ENCODE measurements around the gene DLD. TPM values are rescaled to one million over a fixed set of nuclear protein-coding genes. Genes with fewer than 3 reads are reported as not detected.

Gene DLD
- total and polyA plus RNA-seq, 2 experiments from 2014 or later = 38.1 to 76.2 TPM

DNA sequence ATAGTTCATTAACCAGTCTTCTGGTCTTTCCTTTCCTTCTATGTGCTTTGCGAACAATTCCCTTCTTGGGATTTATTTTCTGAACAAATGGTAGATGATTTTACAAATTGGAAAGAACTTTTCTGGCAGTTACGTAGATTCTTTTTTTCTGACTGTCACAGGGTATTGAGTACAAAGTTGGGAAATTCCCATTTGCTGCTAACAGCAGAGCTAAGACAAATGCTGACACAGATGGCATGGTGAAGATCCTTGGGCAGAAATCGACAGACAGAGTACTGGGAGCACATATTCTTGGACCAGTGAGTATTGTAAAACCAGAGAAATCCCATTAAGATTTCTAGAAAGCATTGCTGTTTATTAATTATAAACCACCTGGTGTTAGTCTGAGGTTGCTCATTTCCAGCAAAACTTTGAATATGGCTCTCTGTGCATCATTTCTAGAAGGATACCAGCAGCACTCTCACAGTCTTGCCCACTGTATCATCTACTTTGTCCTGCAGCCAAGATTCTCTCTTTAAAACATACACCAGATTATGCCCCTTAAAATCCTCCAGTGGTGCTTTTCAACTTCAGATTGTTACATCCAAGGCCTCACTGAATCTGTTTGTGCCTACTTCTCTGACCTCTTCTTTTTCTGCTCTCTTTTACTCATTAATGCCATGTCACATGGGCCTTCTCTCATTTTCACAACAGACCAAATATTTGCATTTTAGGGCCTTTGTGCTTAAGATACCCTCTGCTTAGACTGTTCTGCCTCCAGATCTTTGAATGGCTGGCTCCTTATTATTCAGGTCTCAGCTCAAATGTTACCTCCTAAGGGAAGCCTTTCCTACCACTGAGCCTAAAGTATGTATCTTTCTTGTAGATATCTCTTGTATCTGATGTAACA lies 27.0 kb downstream of the DLD start:
- no peaks in the 10 kb centered on the region for H3K4me1 ChIP-seq (ENCODE audit: insufficient read depth)
- no peak overlapping the region for H3K4me2 ChIP-seq
- no peaks in the 10 kb centered on the region for H3K27me3 Mint-ChIP-seq (ENCODE audit: insufficient read depth, low read depth, poor library complexity)
- no peaks in the 10 kb centered on the region for H3K9me3 Mint-ChIP-seq
- H4K20me1 ChIP-seq (replicated peaks; ENCODE audit: insufficient read depth) = 0 out of 2 replicates have a peak, but pooled peaks cover 4% of the 10 kb centered on the region
- no peak overlapping the region for H3K27ac Mint-ChIP-seq
- peaks cover 31% of the 10 kb centered on the region for H3K36me3 ChIP-seq (ENCODE audit: insufficient read depth)
- no peak overlapping the region for H2AFZ ChIP-seq
- H3K4me3 ChIP-seq = no peak overlapping the region
- no peak overlapping the region for H3K4me3 Mint-ChIP-seq
- no peaks in the 10 kb centered on the region; the same call in 2 of the 3 replicates for H3K4me1 Mint-ChIP-seq
- H3K36me3 Mint-ChIP-seq (ENCODE audit: low read depth) = peaks cover 61% of the 10 kb centered on the region
- H3K27me3 ChIP-seq (ENCODE audit: insufficient read depth) = no peaks in the 10 kb centered on the region
- peaks cover 15% of the 10 kb centered on the region; the same call in 1 of the 2 replicates for H3K79me2 ChIP-seq (replicated peaks; ENCODE audit: insufficient read depth)
- ATAC-seq = no peak
- DNase-seq (ENCODE audit: low spot score) = no peak
- no peaks in the 10 kb centered on the region for H3K9me2 ChIP-seq (ENCODE audit: insufficient read depth)
- TF ChIP-seq, protein P1, sequence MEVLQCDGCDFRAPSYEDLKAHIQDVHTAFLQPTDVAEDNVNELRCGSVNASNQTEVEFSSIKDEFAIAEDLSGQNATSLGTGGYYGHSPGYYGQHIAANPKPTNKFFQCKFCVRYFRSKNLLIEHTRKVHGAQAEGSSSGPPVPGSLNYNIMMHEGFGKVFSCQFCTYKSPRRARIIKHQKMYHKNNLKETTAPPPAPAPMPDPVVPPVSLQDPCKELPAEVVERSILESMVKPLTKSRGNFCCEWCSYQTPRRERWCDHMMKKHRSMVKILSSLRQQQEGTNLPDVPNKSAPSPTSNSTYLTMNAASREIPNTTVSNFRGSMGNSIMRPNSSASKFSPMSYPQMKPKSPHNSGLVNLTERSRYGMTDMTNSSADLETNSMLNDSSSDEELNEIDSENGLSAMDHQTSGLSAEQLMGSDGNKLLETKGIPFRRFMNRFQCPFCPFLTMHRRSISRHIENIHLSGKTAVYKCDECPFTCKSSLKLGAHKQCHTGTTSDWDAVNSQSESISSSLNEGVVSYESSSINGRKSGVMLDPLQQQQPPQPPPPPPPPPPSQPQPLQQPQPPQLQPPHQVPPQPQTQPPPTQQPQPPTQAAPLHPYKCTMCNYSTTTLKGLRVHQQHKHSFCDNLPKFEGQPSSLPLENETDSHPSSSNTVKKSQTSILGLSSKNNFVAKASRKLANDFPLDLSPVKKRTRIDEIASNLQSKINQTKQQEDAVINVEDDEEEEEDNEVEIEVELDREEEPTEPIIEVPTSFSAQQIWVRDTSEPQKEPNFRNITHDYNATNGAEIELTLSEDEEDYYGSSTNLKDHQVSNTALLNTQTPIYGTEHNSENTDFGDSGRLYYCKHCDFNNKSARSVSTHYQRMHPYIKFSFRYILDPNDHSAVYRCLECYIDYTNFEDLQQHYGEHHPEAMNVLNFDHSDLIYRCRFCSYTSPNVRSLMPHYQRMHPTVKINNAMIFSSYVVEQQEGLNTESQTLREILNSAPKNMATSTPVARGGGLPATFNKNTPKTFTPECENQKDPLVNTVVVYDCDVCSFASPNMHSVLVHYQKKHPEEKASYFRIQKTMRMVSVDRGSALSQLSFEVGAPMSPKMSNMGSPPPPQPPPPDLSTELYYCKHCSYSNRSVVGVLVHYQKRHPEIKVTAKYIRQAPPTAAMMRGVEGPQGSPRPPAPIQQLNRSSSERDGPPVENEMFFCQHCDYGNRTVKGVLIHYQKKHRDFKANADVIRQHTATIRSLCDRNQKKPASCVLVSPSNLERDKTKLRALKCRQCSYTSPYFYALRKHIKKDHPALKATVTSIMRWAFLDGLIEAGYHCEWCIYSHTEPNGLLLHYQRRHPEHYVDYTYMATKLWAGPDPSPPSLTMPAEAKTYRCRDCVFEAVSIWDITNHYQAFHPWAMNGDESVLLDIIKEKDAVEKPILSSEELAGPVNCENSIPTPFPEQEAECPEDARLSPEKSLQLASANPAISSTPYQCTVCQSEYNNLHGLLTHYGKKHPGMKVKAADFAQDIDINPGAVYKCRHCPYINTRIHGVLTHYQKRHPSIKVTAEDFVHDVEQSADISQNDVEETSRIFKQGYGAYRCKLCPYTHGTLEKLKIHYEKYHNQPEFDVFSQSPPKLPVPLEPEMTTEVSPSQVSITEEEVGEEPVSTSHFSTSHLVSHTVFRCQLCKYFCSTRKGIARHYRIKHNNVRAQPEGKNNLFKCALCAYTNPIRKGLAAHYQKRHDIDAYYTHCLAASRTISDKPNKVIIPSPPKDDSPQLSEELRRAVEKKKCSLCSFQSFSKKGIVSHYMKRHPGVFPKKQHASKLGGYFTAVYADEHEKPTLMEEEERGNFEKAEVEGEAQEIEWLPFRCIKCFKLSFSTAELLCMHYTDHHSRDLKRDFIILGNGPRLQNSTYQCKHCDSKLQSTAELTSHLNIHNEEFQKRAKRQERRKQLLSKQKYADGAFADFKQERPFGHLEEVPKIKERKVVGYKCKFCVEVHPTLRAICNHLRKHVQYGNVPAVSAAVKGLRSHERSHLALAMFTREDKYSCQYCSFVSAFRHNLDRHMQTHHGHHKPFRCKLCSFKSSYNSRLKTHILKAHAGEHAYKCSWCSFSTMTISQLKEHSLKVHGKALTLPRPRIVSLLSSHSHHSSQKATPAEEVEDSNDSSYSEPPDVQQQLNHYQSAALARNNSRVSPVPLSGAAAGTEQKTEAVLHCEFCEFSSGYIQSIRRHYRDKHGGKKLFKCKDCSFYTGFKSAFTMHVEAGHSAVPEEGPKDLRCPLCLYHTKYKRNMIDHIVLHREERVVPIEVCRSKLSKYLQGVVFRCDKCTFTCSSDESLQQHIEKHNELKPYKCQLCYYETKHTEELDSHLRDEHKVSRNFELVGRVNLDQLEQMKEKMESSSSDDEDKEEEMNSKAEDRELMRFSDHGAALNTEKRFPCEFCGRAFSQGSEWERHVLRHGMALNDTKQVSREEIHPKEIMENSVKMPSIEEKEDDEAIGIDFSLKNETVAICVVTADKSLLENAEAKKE (CRISPR knock-in tag; IDR thresholded peaks at IDR 0.05) = no peak
- TF ChIP-seq JUNB (IDR thresholded peaks at IDR 0.05; ENCODE audit: unreplicated experiment) = no peak
- TF ChIP-seq, protein P2, sequence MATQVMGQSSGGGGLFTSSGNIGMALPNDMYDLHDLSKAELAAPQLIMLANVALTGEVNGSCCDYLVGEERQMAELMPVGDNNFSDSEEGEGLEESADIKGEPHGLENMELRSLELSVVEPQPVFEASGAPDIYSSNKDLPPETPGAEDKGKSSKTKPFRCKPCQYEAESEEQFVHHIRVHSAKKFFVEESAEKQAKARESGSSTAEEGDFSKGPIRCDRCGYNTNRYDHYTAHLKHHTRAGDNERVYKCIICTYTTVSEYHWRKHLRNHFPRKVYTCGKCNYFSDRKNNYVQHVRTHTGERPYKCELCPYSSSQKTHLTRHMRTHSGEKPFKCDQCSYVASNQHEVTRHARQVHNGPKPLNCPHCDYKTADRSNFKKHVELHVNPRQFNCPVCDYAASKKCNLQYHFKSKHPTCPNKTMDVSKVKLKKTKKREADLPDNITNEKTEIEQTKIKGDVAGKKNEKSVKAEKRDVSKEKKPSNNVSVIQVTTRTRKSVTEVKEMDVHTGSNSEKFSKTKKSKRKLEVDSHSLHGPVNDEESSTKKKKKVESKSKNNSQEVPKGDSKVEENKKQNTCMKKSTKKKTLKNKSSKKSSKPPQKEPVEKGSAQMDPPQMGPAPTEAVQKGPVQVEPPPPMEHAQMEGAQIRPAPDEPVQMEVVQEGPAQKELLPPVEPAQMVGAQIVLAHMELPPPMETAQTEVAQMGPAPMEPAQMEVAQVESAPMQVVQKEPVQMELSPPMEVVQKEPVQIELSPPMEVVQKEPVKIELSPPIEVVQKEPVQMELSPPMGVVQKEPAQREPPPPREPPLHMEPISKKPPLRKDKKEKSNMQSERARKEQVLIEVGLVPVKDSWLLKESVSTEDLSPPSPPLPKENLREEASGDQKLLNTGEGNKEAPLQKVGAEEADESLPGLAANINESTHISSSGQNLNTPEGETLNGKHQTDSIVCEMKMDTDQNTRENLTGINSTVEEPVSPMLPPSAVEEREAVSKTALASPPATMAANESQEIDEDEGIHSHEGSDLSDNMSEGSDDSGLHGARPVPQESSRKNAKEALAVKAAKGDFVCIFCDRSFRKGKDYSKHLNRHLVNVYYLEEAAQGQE (IDR thresholded peaks at IDR 0.05; ENCODE audit: unreplicated experiment) = no peak
- TF ChIP-seq ZNF331 (CRISPR knock-in tag; IDR thresholded peaks at IDR 0.05; ENCODE audit: low read depth) = no peak
- no peak for TF ChIP-seq EZH2 (IDR thresholded peaks at IDR 0.05; ENCODE audit: low read depth, unreplicated experiment)
- no peak for TF ChIP-seq STAT1 (IDR thresholded peaks at IDR 0.05; ENCODE audit: unreplicated experiment)
- TF ChIP-seq CREB1 (CRISPR knock-in tag; IDR thresholded peaks at IDR 0.05; ENCODE audit: low read depth) = no peak
- TF ChIP-seq, protein P3, sequence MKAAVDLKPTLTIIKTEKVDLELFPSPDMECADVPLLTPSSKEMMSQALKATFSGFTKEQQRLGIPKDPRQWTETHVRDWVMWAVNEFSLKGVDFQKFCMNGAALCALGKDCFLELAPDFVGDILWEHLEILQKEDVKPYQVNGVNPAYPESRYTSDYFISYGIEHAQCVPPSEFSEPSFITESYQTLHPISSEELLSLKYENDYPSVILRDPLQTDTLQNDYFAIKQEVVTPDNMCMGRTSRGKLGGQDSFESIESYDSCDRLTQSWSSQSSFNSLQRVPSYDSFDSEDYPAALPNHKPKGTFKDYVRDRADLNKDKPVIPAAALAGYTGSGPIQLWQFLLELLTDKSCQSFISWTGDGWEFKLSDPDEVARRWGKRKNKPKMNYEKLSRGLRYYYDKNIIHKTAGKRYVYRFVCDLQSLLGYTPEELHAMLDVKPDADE (IDR thresholded peaks at IDR 0.05) = no peak
- no peak for TF ChIP-seq EZH2phosphoT487 (IDR thresholded peaks at IDR 0.05; ENCODE audit: unreplicated experiment)
- TF ChIP-seq ZNF114 (CRISPR knock-in tag; IDR thresholded peaks at IDR 0.05) = no peak
- TF ChIP-seq NANOG (IDR thresholded peaks at IDR 0.05; ENCODE audit: borderline replicate concordance) = no peak
- H3K27ac ChIP-seq (ENCODE audit: low read depth) = no peak overlapping the region
- H3F3A ChIP-seq (replicated peaks; ENCODE audit: low read depth) = no peaks in the 10 kb centered on the region

All from GM23338 (cell line).